K562 (cell line): Measurements from ENCODE around the gene EXOSC1. TPM values are rescaled to one million over a fixed set of nuclear protein-coding genes. Genes with fewer than 3 reads are reported as not detected.

Source experiments
- KDM1A ChIP-seq, 2 experiments: fragments of 450-650 bp; IDR thresholded peaks; 2 replicates each; pipeline ENCODE4 v1.6.1; 2016; ENCODE audit warnings: mild to moderate bottlenecking in 2 of 2
- POLR2AphosphoS5 ChIP-seq: IDR thresholded peaks from 2 replicates; pipeline ENCODE4 v1.6.1; 2011; ENCODE audit warnings: mild to moderate bottlenecking, low read depth, low read length, moderate library complexity; ENCODE audit not compliant: control insufficient read depth, insufficient read depth
- POLR2G ChIP-seq: fragments of 200-400 bp; formaldehyde crosslinking; IDR thresholded peaks from 2 replicates; pipeline ENCODE4 v1.6.1; 2017; ENCODE audit warnings: low read depth, mild to moderate bottlenecking, antibody characterized with exemption, low read length, moderate library complexity
- RAD21 ChIP-seq, 2 experiments: fragments of 250-450 bp in 1 of 2; fragments of 450-650 bp in 1 of 2; sonication (Bioruptor Pico) in 1 of 2; formaldehyde crosslinking in 1 of 2; IDR thresholded peaks in 1 of 2; conservative IDR thresholded peaks in 1 of 2; 2 replicates each; pipeline versions ENCODE4 v1.4.0 to v1.8.0; 2020 to 2022; ENCODE audit warnings: mild to moderate bottlenecking in 2 of 2, moderate library complexity in 1 of 2
- polyA plus RNA-seq, 8 experiments: library from polyadenylated mRNA; depleted of rRNA in 4 of 8; stranded (reverse) in 5 of 8; unstranded in 3 of 8; fragments of >200 nt; fragmentation: Nextera tagmentation in 2 of 8; fragmentation: Illumina TruSeq in 1 of 8; extraction: Ambion mirVana in 2 of 8; extraction: Trizol in 1 of 8; gene quantifications; 2 replicates each; pipeline versions ENCODE4 v1.2.1 to v1.2.3, GENCODE V29; 2011 to 2014; ENCODE audit warnings: inconsistent platforms in 1 of 8, missing spikeins in 1 of 8
- total RNA-seq, 7 experiments: library from RNA; depleted of rRNA in 6 of 7; stranded (reverse); fragments of >200 nt in 6 of 7; fragmentation: Illumina TruSeq in 2 of 7; extraction: Trizol in 2 of 7; gene quantifications; 2 replicates each; pipeline versions ENCODE4 v1.2.1 to v1.2.3, GENCODE V29; 2011 to 2021; ENCODE audit warnings: low replicate concordance in 1 of 7
- TF ChIP-seq, protein P1 (sequence below): fragments of 450-650 bp; IDR thresholded peaks from 2 replicates; pipeline ENCODE4 v1.6.1; 2016; ENCODE audit warnings: mild to moderate bottlenecking, moderate library complexity

Gene EXOSC1
- total and polyA plus RNA-seq, 9 of the 15 experiments (the other 6 are each of a cell fraction or from before 2014, with no cell fraction given), result 44.3 to 117 (median 67.0) TPM

DNA sequence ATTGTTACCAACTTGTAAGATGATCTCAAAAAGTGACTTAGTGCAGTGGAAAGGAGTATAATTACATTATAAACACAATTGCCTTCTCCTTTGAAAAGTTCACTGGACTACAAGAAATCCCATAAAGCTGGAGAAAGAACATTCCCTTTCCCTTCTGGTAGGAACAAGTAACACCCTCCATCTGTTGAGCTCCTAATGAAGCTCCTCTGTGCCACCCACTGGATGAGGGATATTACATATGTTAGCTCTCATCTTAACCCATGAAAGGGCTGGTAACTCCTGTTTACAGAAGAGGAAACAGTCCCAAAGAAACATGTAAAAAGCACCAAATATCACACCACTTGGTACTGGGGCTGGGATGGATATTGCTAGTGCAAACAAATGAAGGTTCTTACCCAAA is 11.8 kb downstream of the EXOSC1 start (continued):
- TF ChIP-seq, protein P1, sequence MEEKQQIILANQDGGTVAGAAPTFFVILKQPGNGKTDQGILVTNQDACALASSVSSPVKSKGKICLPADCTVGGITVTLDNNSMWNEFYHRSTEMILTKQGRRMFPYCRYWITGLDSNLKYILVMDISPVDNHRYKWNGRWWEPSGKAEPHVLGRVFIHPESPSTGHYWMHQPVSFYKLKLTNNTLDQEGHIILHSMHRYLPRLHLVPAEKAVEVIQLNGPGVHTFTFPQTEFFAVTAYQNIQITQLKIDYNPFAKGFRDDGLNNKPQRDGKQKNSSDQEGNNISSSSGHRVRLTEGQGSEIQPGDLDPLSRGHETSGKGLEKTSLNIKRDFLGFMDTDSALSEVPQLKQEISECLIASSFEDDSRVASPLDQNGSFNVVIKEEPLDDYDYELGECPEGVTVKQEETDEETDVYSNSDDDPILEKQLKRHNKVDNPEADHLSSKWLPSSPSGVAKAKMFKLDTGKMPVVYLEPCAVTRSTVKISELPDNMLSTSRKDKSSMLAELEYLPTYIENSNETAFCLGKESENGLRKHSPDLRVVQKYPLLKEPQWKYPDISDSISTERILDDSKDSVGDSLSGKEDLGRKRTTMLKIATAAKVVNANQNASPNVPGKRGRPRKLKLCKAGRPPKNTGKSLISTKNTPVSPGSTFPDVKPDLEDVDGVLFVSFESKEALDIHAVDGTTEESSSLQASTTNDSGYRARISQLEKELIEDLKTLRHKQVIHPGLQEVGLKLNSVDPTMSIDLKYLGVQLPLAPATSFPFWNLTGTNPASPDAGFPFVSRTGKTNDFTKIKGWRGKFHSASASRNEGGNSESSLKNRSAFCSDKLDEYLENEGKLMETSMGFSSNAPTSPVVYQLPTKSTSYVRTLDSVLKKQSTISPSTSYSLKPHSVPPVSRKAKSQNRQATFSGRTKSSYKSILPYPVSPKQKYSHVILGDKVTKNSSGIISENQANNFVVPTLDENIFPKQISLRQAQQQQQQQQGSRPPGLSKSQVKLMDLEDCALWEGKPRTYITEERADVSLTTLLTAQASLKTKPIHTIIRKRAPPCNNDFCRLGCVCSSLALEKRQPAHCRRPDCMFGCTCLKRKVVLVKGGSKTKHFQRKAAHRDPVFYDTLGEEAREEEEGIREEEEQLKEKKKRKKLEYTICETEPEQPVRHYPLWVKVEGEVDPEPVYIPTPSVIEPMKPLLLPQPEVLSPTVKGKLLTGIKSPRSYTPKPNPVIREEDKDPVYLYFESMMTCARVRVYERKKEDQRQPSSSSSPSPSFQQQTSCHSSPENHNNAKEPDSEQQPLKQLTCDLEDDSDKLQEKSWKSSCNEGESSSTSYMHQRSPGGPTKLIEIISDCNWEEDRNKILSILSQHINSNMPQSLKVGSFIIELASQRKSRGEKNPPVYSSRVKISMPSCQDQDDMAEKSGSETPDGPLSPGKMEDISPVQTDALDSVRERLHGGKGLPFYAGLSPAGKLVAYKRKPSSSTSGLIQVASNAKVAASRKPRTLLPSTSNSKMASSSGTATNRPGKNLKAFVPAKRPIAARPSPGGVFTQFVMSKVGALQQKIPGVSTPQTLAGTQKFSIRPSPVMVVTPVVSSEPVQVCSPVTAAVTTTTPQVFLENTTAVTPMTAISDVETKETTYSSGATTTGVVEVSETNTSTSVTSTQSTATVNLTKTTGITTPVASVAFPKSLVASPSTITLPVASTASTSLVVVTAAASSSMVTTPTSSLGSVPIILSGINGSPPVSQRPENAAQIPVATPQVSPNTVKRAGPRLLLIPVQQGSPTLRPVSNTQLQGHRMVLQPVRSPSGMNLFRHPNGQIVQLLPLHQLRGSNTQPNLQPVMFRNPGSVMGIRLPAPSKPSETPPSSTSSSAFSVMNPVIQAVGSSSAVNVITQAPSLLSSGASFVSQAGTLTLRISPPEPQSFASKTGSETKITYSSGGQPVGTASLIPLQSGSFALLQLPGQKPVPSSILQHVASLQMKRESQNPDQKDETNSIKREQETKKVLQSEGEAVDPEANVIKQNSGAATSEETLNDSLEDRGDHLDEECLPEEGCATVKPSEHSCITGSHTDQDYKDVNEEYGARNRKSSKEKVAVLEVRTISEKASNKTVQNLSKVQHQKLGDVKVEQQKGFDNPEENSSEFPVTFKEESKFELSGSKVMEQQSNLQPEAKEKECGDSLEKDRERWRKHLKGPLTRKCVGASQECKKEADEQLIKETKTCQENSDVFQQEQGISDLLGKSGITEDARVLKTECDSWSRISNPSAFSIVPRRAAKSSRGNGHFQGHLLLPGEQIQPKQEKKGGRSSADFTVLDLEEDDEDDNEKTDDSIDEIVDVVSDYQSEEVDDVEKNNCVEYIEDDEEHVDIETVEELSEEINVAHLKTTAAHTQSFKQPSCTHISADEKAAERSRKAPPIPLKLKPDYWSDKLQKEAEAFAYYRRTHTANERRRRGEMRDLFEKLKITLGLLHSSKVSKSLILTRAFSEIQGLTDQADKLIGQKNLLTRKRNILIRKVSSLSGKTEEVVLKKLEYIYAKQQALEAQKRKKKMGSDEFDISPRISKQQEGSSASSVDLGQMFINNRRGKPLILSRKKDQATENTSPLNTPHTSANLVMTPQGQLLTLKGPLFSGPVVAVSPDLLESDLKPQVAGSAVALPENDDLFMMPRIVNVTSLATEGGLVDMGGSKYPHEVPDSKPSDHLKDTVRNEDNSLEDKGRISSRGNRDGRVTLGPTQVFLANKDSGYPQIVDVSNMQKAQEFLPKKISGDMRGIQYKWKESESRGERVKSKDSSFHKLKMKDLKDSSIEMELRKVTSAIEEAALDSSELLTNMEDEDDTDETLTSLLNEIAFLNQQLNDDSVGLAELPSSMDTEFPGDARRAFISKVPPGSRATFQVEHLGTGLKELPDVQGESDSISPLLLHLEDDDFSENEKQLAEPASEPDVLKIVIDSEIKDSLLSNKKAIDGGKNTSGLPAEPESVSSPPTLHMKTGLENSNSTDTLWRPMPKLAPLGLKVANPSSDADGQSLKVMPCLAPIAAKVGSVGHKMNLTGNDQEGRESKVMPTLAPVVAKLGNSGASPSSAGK, result no peak
- TF ChIP-seq POLR2G, result peak; percentile 1; the same call in 1 of the 2 replicates
- peak in 1 of 2 experiments; percentile 13; a peak in 1 of 4 replicates for TF ChIP-seq RAD21 (CRISPR knock-in tag; conservative IDR thresholded peaks at IDR 0.05 in 1 of 2, IDR thresholded peaks at IDR 0.05 in 1 of 2)
- TF ChIP-seq KDM1A (IDR thresholded peaks at IDR 0.05), result no peak
- peak; percentile 16; the same call in 1 of the 2 replicates for TF ChIP-seq POLR2AphosphoS5
